ENCODE measurements around the gene BMP7. TPM values are rescaled to one million over a fixed set of nuclear protein-coding genes. Genes with fewer than 3 reads are reported as not detected.

Gene BMP7
- total and polyA plus RNA-seq, 2 experiments from 2014 or later = not detected

GRCh38 chr20:57263801-57264792 is 2.3 kb downstream of the BMP7 start:
- Histone ChIP-seq H2AFZ (no peak overlapping the region), H3K27me3 (replicated peaks; ENCODE audit: insufficient read depth) (peaks cover 85% of the 10 kb centered on the region), H3K36me3 (ENCODE audit: low read depth) (no peaks in the 10 kb centered on the region), H3K9me2 (ENCODE audit: insufficient read depth) (no peaks in the 10 kb centered on the region), H3K9ac (no peak overlapping the region), H3K9me3 (ENCODE audit: low read depth) (no peaks in the 10 kb centered on the region), H3K4me1 (ENCODE audit: insufficient read depth) (no peaks in the 10 kb centered on the region), H4K20me1 (ENCODE audit: insufficient read depth) (no peaks in the 10 kb centered on the region), H3K4me2 (ENCODE audit: unreplicated experiment) (no peak overlapping the region), H3K4me3 (no peak overlapping the region), H3K27ac (no peak overlapping the region), H3K79me2 (ENCODE audit: insufficient read depth) (no peaks in the 10 kb centered on the region), H3F3A (ENCODE audit: insufficient read depth) (no peaks in the 10 kb centered on the region)
- DNase-seq = no peak
- WGBS, 2 experiments (ENCODE audit: low coverage in 1 of 2, low lambda C conversion rate in 2 of 2, missing lambda C conversion rate in 2 of 2) = 64 to 72% methylated on average over 53 to 54 of the region's 54 CpGs
- TF ChIP-seq EZH2phosphoT487 (IDR thresholded peaks at IDR 0.05; ENCODE audit: insufficient read depth, low read depth) (no peak), EZH2 (IDR thresholded peaks at IDR 0.05; ENCODE audit: insufficient read depth, poor library complexity, severe bottlenecking) (no peak)
- in situ Hi-C loops (cut with MboI) = no loop called here

DNA sequence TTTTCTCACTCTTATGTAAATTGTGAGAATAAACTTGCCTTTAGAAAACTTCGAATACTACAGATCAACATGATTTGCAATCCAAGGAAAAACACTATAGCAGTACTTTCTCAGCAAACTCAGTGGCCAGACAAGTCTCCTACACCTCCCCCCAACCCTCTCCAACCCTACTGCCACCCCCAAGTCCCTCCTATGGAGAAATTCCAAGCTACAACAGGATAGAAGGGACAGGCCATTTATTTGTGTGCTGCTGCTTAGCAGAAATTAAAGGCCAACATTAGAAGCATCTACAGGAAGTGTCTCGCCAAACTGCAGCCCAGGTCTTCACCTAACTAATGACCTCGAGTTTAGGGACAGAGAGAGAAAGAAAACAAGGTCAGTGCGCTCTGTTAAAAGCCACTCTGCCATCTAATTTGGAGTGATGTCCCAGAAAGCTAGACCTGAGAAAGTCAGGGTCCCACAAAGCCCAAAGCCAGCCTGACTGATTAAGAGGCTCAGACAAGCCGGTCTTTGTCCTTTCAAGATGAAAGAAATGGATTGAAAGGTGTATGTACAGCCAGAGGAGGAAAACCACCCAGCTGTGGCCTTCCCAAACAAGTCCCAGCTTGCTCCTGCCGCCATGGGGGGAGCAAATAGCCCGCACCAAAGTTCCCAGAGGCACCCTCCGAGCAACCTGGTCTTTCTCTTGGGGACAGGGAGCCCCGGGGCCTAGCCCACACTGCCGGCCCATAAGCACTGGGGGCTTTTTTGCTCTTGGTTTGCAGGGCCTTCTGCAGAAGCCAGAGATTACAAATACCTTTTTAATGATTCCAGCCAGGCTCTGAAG is 3.4 kb downstream of the BMP7 start:
- H3K79me2 ChIP-seq (ENCODE audit: insufficient read depth) = no peaks in the 10 kb centered on the region
- H3K9me3 ChIP-seq (ENCODE audit: low read depth) = no peaks in the 10 kb centered on the region
- H3K9ac ChIP-seq = no peak overlapping the region
- in situ Hi-C loops (cut with MboI) = no loop called here
- H4K20me1 ChIP-seq (ENCODE audit: insufficient read depth) = no peaks in the 10 kb centered on the region
- H3K36me3 ChIP-seq (ENCODE audit: low read depth) = no peaks in the 10 kb centered on the region
- no peak overlapping the region for H2AFZ ChIP-seq
- H3K4me3 ChIP-seq = no peak overlapping the region
- H3K4me2 ChIP-seq (ENCODE audit: unreplicated experiment) = no peak overlapping the region
- 55 to 66% methylated on average over 10 of the region's 10 CpGs for WGBS, 2 experiments (ENCODE audit: low coverage in 1 of 2, low lambda C conversion rate in 2 of 2, missing lambda C conversion rate in 2 of 2)
- H3F3A ChIP-seq (ENCODE audit: insufficient read depth) = no peaks in the 10 kb centered on the region
- H3K4me1 ChIP-seq (ENCODE audit: insufficient read depth) = no peaks in the 10 kb centered on the region
- no peaks in the 10 kb centered on the region for H3K9me2 ChIP-seq (ENCODE audit: insufficient read depth)
- no peak for TF ChIP-seq EZH2phosphoT487 (IDR thresholded peaks at IDR 0.05; ENCODE audit: insufficient read depth, low read depth)
- no peak for TF ChIP-seq EZH2 (IDR thresholded peaks at IDR 0.05; ENCODE audit: insufficient read depth, poor library complexity, severe bottlenecking)
- no peak for DNase-seq
- no peak overlapping the region for H3K27ac ChIP-seq
- peaks cover 85% of the 10 kb centered on the region for H3K27me3 ChIP-seq (replicated peaks; ENCODE audit: insufficient read depth)

- H3K27me3 ChIP-seq (replicated peaks; ENCODE audit: insufficient read depth) = peaks cover 87% of the 10 kb centered on the region
- TF ChIP-seq EZH2phosphoT487 (IDR thresholded peaks at IDR 0.05; ENCODE audit: insufficient read depth, low read depth) (no peak), EZH2 (IDR thresholded peaks at IDR 0.05; ENCODE audit: insufficient read depth, poor library complexity, severe bottlenecking) (no peak)
- no peaks in the 10 kb centered on the region for H3K9me3 ChIP-seq (ENCODE audit: low read depth)
- no peak overlapping the region for H2AFZ ChIP-seq
- no peaks in the 10 kb centered on the region for H3K79me2 ChIP-seq (ENCODE audit: insufficient read depth)
- no peak overlapping the region for H3K4me3 ChIP-seq
- H3K9ac ChIP-seq = no peak overlapping the region
- no peak for DNase-seq
- no peaks in the 10 kb centered on the region for H3K36me3 ChIP-seq (ENCODE audit: low read depth)
- in situ Hi-C loops (cut with MboI) = no loop called here
- no peaks in the 10 kb centered on the region for H3K4me1 ChIP-seq (ENCODE audit: insufficient read depth)
- no peaks in the 10 kb centered on the region for H3F3A ChIP-seq (ENCODE audit: insufficient read depth)
- H3K4me2 ChIP-seq (ENCODE audit: unreplicated experiment) = no peak overlapping the region
- no peaks in the 10 kb centered on the region for H3K9me2 ChIP-seq (ENCODE audit: insufficient read depth)
- no peaks in the 10 kb centered on the region for H4K20me1 ChIP-seq (ENCODE audit: insufficient read depth)
- WGBS, 2 experiments (ENCODE audit: low coverage in 1 of 2, low lambda C conversion rate in 2 of 2, missing lambda C conversion rate in 2 of 2) = 70 to 78% methylated on average over 10 of the region's 10 CpGs
- H3K27ac ChIP-seq = no peak overlapping the region
Measured at GRCh38 chr20:57262301-57262700, 4.1 kb downstream of the BMP7 start.

GRCh38 chr20:57261457-57262251 is 4.8 kb downstream of the BMP7 start:
- Histone ChIP-seq H3K27me3 (replicated peaks; ENCODE audit: insufficient read depth) (peaks cover 84% of the 10 kb centered on the region), H3K9me2 (ENCODE audit: insufficient read depth) (no peaks in the 10 kb centered on the region), H3K27ac (no peak overlapping the region), H2AFZ (no peak overlapping the region), H3K4me2 (ENCODE audit: unreplicated experiment) (no peak overlapping the region), H3K4me1 (ENCODE audit: insufficient read depth) (no peaks in the 10 kb centered on the region), H3K36me3 (ENCODE audit: low read depth) (no peaks in the 10 kb centered on the region), H3K9ac (no peak overlapping the region), H3K4me3 (no peak overlapping the region), H3F3A (ENCODE audit: insufficient read depth) (no peaks in the 10 kb centered on the region), H3K79me2 (ENCODE audit: insufficient read depth) (no peaks in the 10 kb centered on the region), H4K20me1 (ENCODE audit: insufficient read depth) (no peaks in the 10 kb centered on the region), H3K9me3 (ENCODE audit: low read depth) (no peaks in the 10 kb centered on the region)
- TF ChIP-seq EZH2phosphoT487 (IDR thresholded peaks at IDR 0.05; ENCODE audit: insufficient read depth, low read depth) = no peak
- TF ChIP-seq EZH2 (IDR thresholded peaks at IDR 0.05; ENCODE audit: insufficient read depth, poor library complexity, severe bottlenecking) = no peak
- in situ Hi-C loops (cut with MboI) = no loop called here
- WGBS, 2 experiments (ENCODE audit: low coverage in 1 of 2, low lambda C conversion rate in 2 of 2, missing lambda C conversion rate in 2 of 2) = 35 to 37% methylated on average over 13 of the region's 13 CpGs
- no peak for DNase-seq
